GM12865 (cell line): Measurements from ENCODE around the gene TP63.

ENCODE experiments used
- DNase-seq: peaks from one replicate; pipeline ENCODE4 v3.0.0; 2010; ENCODE audit warnings: low read depth
- H3K4me3 ChIP-seq: 2 replicates; pipeline ENCODE4 v1.5.1; 2011; ENCODE audit warnings: mild to moderate bottlenecking, low read depth, low read length, control low read depth
- CTCF ChIP-seq: IDR thresholded peaks from 2 replicates; pipeline ENCODE4 v1.5.1; 2011; ENCODE audit warnings: low read length, control low read depth, low read depth, inconsistent platforms; ENCODE audit not compliant: insufficient read depth; ENCODE audit errors: missing control alignments

Gene TP63

GRCh38 chr3:189625071-189625470 is 6.1 kb upstream of the TP63 start:
- H3K4me3 ChIP-seq = no peak overlapping the region
- TF ChIP-seq CTCF = no peak
- DNase-seq = peak; percentile 37

GRCh38 chr3:189625572-189625971 is 5.6 kb upstream of the TP63 start:
- no peak for TF ChIP-seq CTCF
- no peak overlapping the region for H3K4me3 ChIP-seq
- no peak for DNase-seq

GRCh38 chr3:189626286-189626685 is 4.9 kb upstream of the TP63 start:
- DNase-seq = no peak
- no peak overlapping the region for H3K4me3 ChIP-seq
- TF ChIP-seq CTCF = no peak

- DNase-seq = peak; percentile 33
- no peak for TF ChIP-seq CTCF
- peak overlapping the region; percentile 20 for H3K4me3 ChIP-seq
Observed at GRCh38 chr3:189629803-189630455, 1.3 kb upstream of the TP63 start.

- H3K4me3 ChIP-seq = peak overlapping the region; percentile 36
- TF ChIP-seq CTCF = no peak
- peak; percentile 77 for DNase-seq
Observed at GRCh38 chr3:189630767-189631372, 319 bp upstream of the TP63 start.

- TF ChIP-seq CTCF = no peak
- DNase-seq = no peak
- H3K4me3 ChIP-seq = no peak overlapping the region; the same call in 1 of the 2 replicates
Observed at GRCh38 chr3:189631409-189631808, 220 bp downstream of the TP63 start.

GRCh38 chr3:189632242-189632641 is 1.1 kb downstream of the TP63 start:
- peak; percentile 33 for DNase-seq
- no peak for TF ChIP-seq CTCF
- peak overlapping the region; percentile 18 for H3K4me3 ChIP-seq
